ENCODE results near the gene NR5A1.

NR5A1 gene

GRCh38 chr9:124505901-124506346, 1.3 kb downstream of the NR5A1 start:
- no peak overlapping the region for H3K4me3 ChIP-seq (ENCODE audit: low read length, poor library complexity, severe bottlenecking)
- H2AFZ ChIP-seq (ENCODE audit: low read length) = no peak overlapping the region

GRCh38 chr9:124505006-124505900, 1.9 kb downstream of the NR5A1 start:
- H3F3A ChIP-seq (ENCODE audit: low read depth) = no peaks in the 10 kb centered on the region
- no peak overlapping the region for H3K4me3 ChIP-seq (ENCODE audit: low read length, poor library complexity, severe bottlenecking)
- H3K36me3 ChIP-seq (ENCODE audit: insufficient read depth, low read length) = no peaks in the 10 kb centered on the region
- H4K20me1 ChIP-seq (ENCODE audit: insufficient read depth, low read length, poor library complexity, severe bottlenecking) = no peaks in the 10 kb centered on the region
- no peaks in the 10 kb centered on the region for H3K79me2 ChIP-seq (ENCODE audit: insufficient read depth, low read length)
- H3K9me3 ChIP-seq (ENCODE audit: insufficient read depth, low read depth, low read length) = no peaks in the 10 kb centered on the region
- no peaks in the 10 kb centered on the region for H3K27me3 ChIP-seq (ENCODE audit: insufficient read depth, low read length, poor library complexity, severe bottlenecking)
- no peaks in the 10 kb centered on the region for H3K4me1 ChIP-seq (ENCODE audit: insufficient read depth, low read length, poor library complexity, severe bottlenecking)
- TF ChIP-seq, protein P1, sequence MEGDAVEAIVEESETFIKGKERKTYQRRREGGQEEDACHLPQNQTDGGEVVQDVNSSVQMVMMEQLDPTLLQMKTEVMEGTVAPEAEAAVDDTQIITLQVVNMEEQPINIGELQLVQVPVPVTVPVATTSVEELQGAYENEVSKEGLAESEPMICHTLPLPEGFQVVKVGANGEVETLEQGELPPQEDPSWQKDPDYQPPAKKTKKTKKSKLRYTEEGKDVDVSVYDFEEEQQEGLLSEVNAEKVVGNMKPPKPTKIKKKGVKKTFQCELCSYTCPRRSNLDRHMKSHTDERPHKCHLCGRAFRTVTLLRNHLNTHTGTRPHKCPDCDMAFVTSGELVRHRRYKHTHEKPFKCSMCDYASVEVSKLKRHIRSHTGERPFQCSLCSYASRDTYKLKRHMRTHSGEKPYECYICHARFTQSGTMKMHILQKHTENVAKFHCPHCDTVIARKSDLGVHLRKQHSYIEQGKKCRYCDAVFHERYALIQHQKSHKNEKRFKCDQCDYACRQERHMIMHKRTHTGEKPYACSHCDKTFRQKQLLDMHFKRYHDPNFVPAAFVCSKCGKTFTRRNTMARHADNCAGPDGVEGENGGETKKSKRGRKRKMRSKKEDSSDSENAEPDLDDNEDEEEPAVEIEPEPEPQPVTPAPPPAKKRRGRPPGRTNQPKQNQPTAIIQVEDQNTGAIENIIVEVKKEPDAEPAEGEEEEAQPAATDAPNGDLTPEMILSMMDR (conservative IDR thresholded peaks at IDR 0.05; ENCODE audit: low read length) = no peak
- no peak for TF ChIP-seq EZH2phosphoT487 (IDR thresholded peaks at IDR 0.05; ENCODE audit: borderline replicate concordance)
- no peak overlapping the region for H3K4me2 ChIP-seq (ENCODE audit: low read depth, low read length, poor library complexity, severe bottlenecking)
- H3K9me2 ChIP-seq (replicated peaks; ENCODE audit: low read depth, low read length) = no peaks in the 10 kb centered on the region
- H2AFZ ChIP-seq (ENCODE audit: low read length) = no peak overlapping the region
- H3K9ac ChIP-seq (ENCODE audit: low read depth, low read length, poor library complexity, severe bottlenecking) = no peak overlapping the region

More at GRCh38 chr9:124505901-124506346, 1.3 kb downstream of the NR5A1 start:
- Histone ChIP-seq H3F3A (ENCODE audit: low read depth) (no peaks in the 10 kb centered on the region), H3K9ac (ENCODE audit: low read depth, low read length, poor library complexity, severe bottlenecking) (no peak overlapping the region), H3K4me1 (ENCODE audit: insufficient read depth, low read length, poor library complexity, severe bottlenecking) (no peaks in the 10 kb centered on the region), H3K9me2 (replicated peaks; ENCODE audit: low read depth, low read length) (no peaks in the 10 kb centered on the region), H3K27me3 (ENCODE audit: insufficient read depth, low read length, poor library complexity, severe bottlenecking) (no peaks in the 10 kb centered on the region), H4K20me1 (ENCODE audit: insufficient read depth, low read length, poor library complexity, severe bottlenecking) (no peaks in the 10 kb centered on the region), H3K9me3 (ENCODE audit: insufficient read depth, low read depth, low read length) (no peaks in the 10 kb centered on the region), H3K79me2 (ENCODE audit: insufficient read depth, low read length) (no peaks in the 10 kb centered on the region), H3K36me3 (ENCODE audit: insufficient read depth, low read length) (no peaks in the 10 kb centered on the region), H3K4me2 (ENCODE audit: low read depth, low read length, poor library complexity, severe bottlenecking) (no peak overlapping the region)
- TF ChIP-seq EZH2phosphoT487 (IDR thresholded peaks at IDR 0.05; ENCODE audit: borderline replicate concordance) = no peak

GRCh38 chr9:124504530-124505005, 2.6 kb downstream of the NR5A1 start:
- no peaks in the 10 kb centered on the region for H3K36me3 ChIP-seq (ENCODE audit: insufficient read depth, low read length)
- no peak overlapping the region for H3K9ac ChIP-seq (ENCODE audit: low read depth, low read length, poor library complexity, severe bottlenecking)
- H3K27me3 ChIP-seq (ENCODE audit: insufficient read depth, low read length, poor library complexity, severe bottlenecking) = no peaks in the 10 kb centered on the region
- H3K79me2 ChIP-seq (ENCODE audit: insufficient read depth, low read length) = no peaks in the 10 kb centered on the region
- no peaks in the 10 kb centered on the region for H4K20me1 ChIP-seq (ENCODE audit: insufficient read depth, low read length, poor library complexity, severe bottlenecking)
- no peaks in the 10 kb centered on the region for H3F3A ChIP-seq (ENCODE audit: low read depth)
- H3K4me2 ChIP-seq (ENCODE audit: low read depth, low read length, poor library complexity, severe bottlenecking) = no peak overlapping the region
- no peak overlapping the region for H2AFZ ChIP-seq (ENCODE audit: low read length)
- H3K9me3 ChIP-seq (ENCODE audit: insufficient read depth, low read depth, low read length) = no peaks in the 10 kb centered on the region
- H3K4me3 ChIP-seq (ENCODE audit: low read length, poor library complexity, severe bottlenecking) = no peak overlapping the region
- no peak for TF ChIP-seq EZH2phosphoT487 (IDR thresholded peaks at IDR 0.05; ENCODE audit: borderline replicate concordance)
- TF ChIP-seq, protein P1 (conservative IDR thresholded peaks at IDR 0.05; ENCODE audit: low read length) = no peak
- H3K4me1 ChIP-seq (ENCODE audit: insufficient read depth, low read length, poor library complexity, severe bottlenecking) = no peaks in the 10 kb centered on the region
- H3K9me2 ChIP-seq (replicated peaks; ENCODE audit: low read depth, low read length) = no peaks in the 10 kb centered on the region
